Astrocyte (in vitro differentiated cells and primary cell): Measurements from ENCODE around the gene CD109.

ENCODE experiments used
- CTCF ChIP-seq: IDR thresholded peaks from 2 replicates; pipeline ENCODE4 v1.5.1; 2011; ENCODE audit warnings: low read depth, mild to moderate bottlenecking, inconsistent platforms, low read length, moderate library complexity; ENCODE audit not compliant: insufficient read depth
- EZH2 ChIP-seq: IDR thresholded peaks from 2 replicates; pipeline ENCODE4 v1.6.1; 2012; ENCODE audit warnings: mild to moderate bottlenecking, low read length, inconsistent platforms; ENCODE audit not compliant: insufficient read depth

- TF ChIP-seq CTCF (peak; percentile 96), EZH2 (no peak)
These were observed 20.4 kb upstream of the CD109 start for GRCh38 chr6:73675466-73676098.
